ENCODE results near the gene GYG1.

- TF ChIP-seq POLR2A (IDR thresholded peaks at IDR 0.05; ENCODE audit: low read length) (no peak), GATA1 (IDR thresholded peaks at IDR 0.05; ENCODE audit: low read depth, low read length) (no peak)
These were observed 13.3 kb downstream of the GYG1 start for GRCh38 chr3:149004622-149005021.
